ENCODE data around the gene SESN3. TPM values are rescaled to one million over a fixed set of nuclear protein-coding genes. Genes with fewer than 3 reads are reported as not detected.

Gene SESN3
- total RNA-seq, 2 experiments from 2014 or later, result 8.4 to 12.3 TPM

GRCh38 chr11:95121698-95122097, 109.3 kb downstream of the SESN3 start:
- no peak overlapping the region for H3K27ac Mint-ChIP-seq
- no peak for ATAC-seq
- ChIA-PET CTCF (no interaction called here), POLR2A (no interaction called here)
- H3K36me3 Mint-ChIP-seq (ENCODE audit: low read depth), result peaks cover 1% of the 10 kb centered on the region
- DNase-seq, result no peak
- H3K27me3 Mint-ChIP-seq, result no peaks in the 10 kb centered on the region
- H3K4me3 Mint-ChIP-seq, result no peak overlapping the region
- H3K4me1 Mint-ChIP-seq, result peaks cover 5% of the 10 kb centered on the region
- intact Hi-C loops (cut with DNase I, micrococcal nuclease), result no loop called here
- H3K9me3 Mint-ChIP-seq (ENCODE audit: low read depth), result peaks cover 2% of the 10 kb centered on the region

- Mint-ChIP-seq H3K36me3 (ENCODE audit: low read depth) (peaks cover 1% of the 10 kb centered on the region), H3K27ac (no peak overlapping the region), H3K4me3 (no peak overlapping the region), H3K4me1 (peaks cover 5% of the 10 kb centered on the region), H3K9me3 (ENCODE audit: low read depth) (peaks cover 2% of the 10 kb centered on the region), H3K27me3 (no peaks in the 10 kb centered on the region)
- intact Hi-C loops (cut with DNase I, micrococcal nuclease), result no loop called here
- ATAC-seq (peak; percentile 51), DNase-seq (no peak)
- ChIA-PET CTCF (interaction anchor here (0.9 kb wide), 1 partner anchor 26 kb away, joined by 4 read pairs; no protein-coding TSS in a partner anchor), POLR2A (no interaction called here)
Measured at GRCh38 chr11:95119361-95120060, 111.5 kb downstream of the SESN3 start.

GRCh38 chr11:95115597-95115996, 115.4 kb downstream of the SESN3 start:
- CTCF ChIA-PET, result no interaction called here
- ATAC-seq, result no peak
- peaks cover 5% of the 10 kb centered on the region for H3K4me1 Mint-ChIP-seq
- H3K27me3 Mint-ChIP-seq, result no peaks in the 10 kb centered on the region
- H3K4me3 Mint-ChIP-seq, result no peak overlapping the region
- DNase-seq, result no peak
- peaks cover 9% of the 10 kb centered on the region for H3K36me3 Mint-ChIP-seq (ENCODE audit: low read depth)
- POLR2A ChIA-PET, result no interaction called here
- H3K9me3 Mint-ChIP-seq (ENCODE audit: low read depth), result peaks cover 2% of the 10 kb centered on the region
- intact Hi-C loops (cut with DNase I, micrococcal nuclease), result no loop called here
- no peak overlapping the region for H3K27ac Mint-ChIP-seq

Other genes with a start within 250 kb of the SESN3 start
- gene KDM4E, start 205.9 kb downstream of the SESN3 start, total RNA-seq, result not detected
- not detected for gene KDM4F, start 181.8 kb downstream of the SESN3 start, total RNA-seq
- 10 to 100 TPM; 23.7 to 26.5 TPM for gene SRSF8, start 164.3 kb downstream of the SESN3 start, total RNA-seq
- 10 to 100 TPM; 11.1 to 13.1 TPM for gene ENDOD1, start 141.4 kb downstream of the SESN3 start, total RNA-seq